GM12878 (cell line): ENCODE measurements around the gene CD9. TPM values are rescaled to one million over a fixed set of nuclear protein-coding genes. Genes with fewer than 3 reads are reported as not detected.
A peak's percentile ranks its signal among the peaks of the same experiment; 100 is the strongest.

Experiments
- ATAC-seq: fragments of 200-7000 bp; cut with Tn5 transposase; 3 replicates; pipeline ENCODE4 v1.9.1; 2020; ENCODE audit warnings: mild to moderate bottlenecking, moderate library complexity
- BruUV-seq: library from RNA; stranded (reverse); fragments of 400-500 nt; replicated peaks from 2 replicates; lab custom pipeline; 2021; lab: Mats Ljungman, UMichigan
- CTCF ChIA-PET: fragments of 300-600 bp; sonication (Branson Sonifier 250); formaldehyde crosslinking; extraction: SDS; loops from one replicate; lab custom pipeline; 2021; ENCODE audit warnings: inconsistent platforms; lab: Yijun Ruan, JAX
- POLR2A ChIA-PET: fragments of 350-600 bp; formaldehyde crosslinking; extraction: SDS; loops from one replicate; lab custom pipeline; 2021; ENCODE audit warnings: inconsistent platforms; lab: Charles Lee
- RAD21 ChIA-PET: fragments of 300-600 bp; sonication (Branson Sonifier 250); formaldehyde crosslinking; loops from one replicate; lab custom pipeline; 2023; ENCODE audit warnings: antibody characterized with exemption; ENCODE audit not compliant: unreplicated experiment; lab: Charles Lee
- SMC1A ChIA-PET: fragments of 300-600 bp; sonication (Branson Sonifier 250); formaldehyde crosslinking; loops from one replicate; lab custom pipeline; 2023; ENCODE audit not compliant: unreplicated experiment, uncharacterized antibody; lab: Charles Lee
- DNase-seq: peaks from one replicate; pipeline ENCODE4 v3.0.0-alpha.2; 2011; ENCODE audit warnings: low read depth, low spot score
- FAIRE-seq: peaks from 3 replicates; lab custom pipeline; 2011; peaks lifted over from hg19 to GRCh38; lab: Jason Lieb, UNC
- H2AFZ ChIP-seq: 2 replicates; pipeline ENCODE4 v1.6.0; 2011; ENCODE audit warnings: low read depth, low read length, control low read depth; ENCODE audit not compliant: control insufficient read depth
- H3K27ac ChIP-seq: 2 replicates; pipeline ENCODE4 v1.5.1; 2011; ENCODE audit warnings: control low read depth; ENCODE audit not compliant: control insufficient read depth, insufficient read depth
- H3K27me3 ChIP-seq, 2 experiments: replicated peaks in 1 of 2; 2 replicates each; pipeline versions ENCODE4 v1.6.0 to v1.6.1; 2011; ENCODE audit warnings: low read length in 1 of 2; ENCODE audit not compliant: control insufficient read depth in 2 of 2, insufficient read depth in 2 of 2
- H3K36me3 ChIP-seq, 2 experiments: 2 replicates each; pipeline ENCODE4 v1.5.1; 2011; ENCODE audit warnings: low read length in 1 of 2; ENCODE audit not compliant: control insufficient read depth in 2 of 2, insufficient read depth in 2 of 2
- H3K4me1 ChIP-seq: 2 replicates; pipeline ENCODE4 v1.6.1; 2011; ENCODE audit warnings: mild to moderate bottlenecking, low read length, moderate library complexity, mixed read lengths; ENCODE audit not compliant: control insufficient read depth, insufficient read depth
- H3K4me2 ChIP-seq: 2 replicates; pipeline ENCODE4 v1.6.0; 2011; ENCODE audit warnings: control low read depth; ENCODE audit not compliant: control insufficient read depth, insufficient read depth
- H3K4me3 ChIP-seq: fragments of 200-600 bp; sonication (generic); 2 replicates; pipeline ENCODE4 v1.5.1; 2016
- H3K79me2 ChIP-seq: 2 replicates; pipeline ENCODE4 v1.6.0; 2011; ENCODE audit warnings: low read length; ENCODE audit not compliant: control insufficient read depth, insufficient read depth
- H3K9ac ChIP-seq: 2 replicates; pipeline ENCODE4 v1.8.0; 2011; ENCODE audit warnings: low read length, control low read depth, mixed read lengths; ENCODE audit not compliant: control insufficient read depth, insufficient read depth
- H3K9me3 ChIP-seq: replicated peaks from 3 replicates; pipeline ENCODE4 v1.5.1; 2011; ENCODE audit warnings: mild to moderate bottlenecking, low read length; ENCODE audit not compliant: control insufficient read depth, insufficient read depth
- H4K20me1 ChIP-seq: 2 replicates; pipeline ENCODE4 v1.6.0; 2011; ENCODE audit not compliant: control insufficient read depth, insufficient read depth
- BHLHE40 ChIP-seq, 2 experiments: fragments of 450-650 bp in 1 of 2; IDR thresholded peaks; 2 replicates each; pipeline ENCODE4 v1.6.1; 2011 to 2017; ENCODE audit warnings: low read depth in 2 of 2, borderline replicate concordance in 1 of 2, improper control_type of control experiment in 1 of 2, low read length in 1 of 2, mild to moderate bottlenecking in 1 of 2
- CTCF ChIP-seq, 3 experiments: IDR thresholded peaks in 2 of 3; conservative IDR thresholded peaks in 1 of 3; 2 replicates each; pipeline ENCODE4 v1.5.1; 2011; ENCODE audit warnings: low read depth in 3 of 3, low read length in 3 of 3, mild to moderate bottlenecking in 3 of 3, control low read depth in 2 of 3, moderate library complexity in 2 of 3, inconsistent platforms in 1 of 3, mixed read lengths in 1 of 3; ENCODE audit not compliant: control insufficient read depth in 2 of 3, insufficient read depth in 1 of 3; ENCODE audit errors: extremely low read depth in 1 of 3
- FOXM1 ChIP-seq: IDR thresholded peaks from 2 replicates; pipeline ENCODE4 v1.6.1; 2012; ENCODE audit warnings: low read depth, mild to moderate bottlenecking, inconsistent platforms, low read length, moderate library complexity
- IRF4 ChIP-seq: IDR thresholded peaks from 2 replicates; pipeline ENCODE4 v1.6.1; 2011; ENCODE audit warnings: low read depth, low read length
- KLF5 ChIP-seq: fragments of 450-650 bp; IDR thresholded peaks from 2 replicates; pipeline ENCODE4 v1.6.1; 2014; ENCODE audit warnings: mild to moderate bottlenecking; ENCODE audit not compliant: partially characterized antibody
- MEF2B ChIP-seq: fragments of 450-650 bp; IDR thresholded peaks from 2 replicates; pipeline ENCODE4 v1.6.1; 2018; ENCODE audit warnings: mild to moderate bottlenecking, moderate library complexity; ENCODE audit not compliant: partially characterized antibody, poor library complexity, severe bottlenecking
- MYB ChIP-seq: fragments of 150-350 bp; IDR thresholded peaks from 2 replicates; pipeline ENCODE4 v1.6.1; 2014; ENCODE audit warnings: mild to moderate bottlenecking, low read depth, low read length, borderline replicate concordance
- NBN ChIP-seq: fragments of 450-650 bp; IDR thresholded peaks from 2 replicates; pipeline ENCODE4 v1.6.1; 2016
- NR2F1 ChIP-seq: fragments of 450-650 bp; conservative IDR thresholded peaks from 2 replicates; pipeline ENCODE4 v1.6.1; 2017; ENCODE audit warnings: mild to moderate bottlenecking
- RAD21 ChIP-seq: IDR thresholded peaks from 2 replicates; pipeline ENCODE4 v1.6.1; 2011; ENCODE audit warnings: mild to moderate bottlenecking, low read depth, low read length, moderate library complexity; ENCODE audit not compliant: insufficient read depth
- RB1 ChIP-seq: fragments of 450-650 bp; formaldehyde crosslinking; IDR thresholded peaks from 2 replicates; pipeline ENCODE4 v1.6.1; 2017; ENCODE audit warnings: mild to moderate bottlenecking, borderline replicate concordance
- SMC3 ChIP-seq: IDR thresholded peaks from 2 replicates; pipeline ENCODE4 v1.6.1; 2011; ENCODE audit warnings: low read length, improper control_type of control experiment, borderline replicate concordance
- YY1 ChIP-seq: IDR thresholded peaks from 2 replicates; pipeline ENCODE4 v1.6.1; 2011; ENCODE audit warnings: low read depth, mild to moderate bottlenecking, low read length
- WGBS: methylation state at CpG from one replicate; pipeline ENCODE4 v1.1.6; 2016; ENCODE audit warnings: low lambda C conversion rate; ENCODE audit not compliant: insufficient replicate concordance, insufficient coverage; ENCODE audit errors: missing lambda C conversion rate; 5-methylcytosine and 5-hydroxymethylcytosine counted together
- in situ Hi-C: fragments of 300-500 bp; cut with MboI; formaldehyde crosslinking; loops from 9 replicates; pipeline ENCODE4 v1.14.3; 2018; ENCODE audit warnings: mixed read lengths
- intact Hi-C: fragments of 100-400 bp; cut with micrococcal nuclease; formaldehyde crosslinking; loops from one replicate; pipeline ENCODE4 v1.14.2; 2022; ENCODE audit not compliant: unreplicated experiment
- polyA plus RNA-seq, 11 experiments: library from polyadenylated mRNA; depleted of rRNA in 4 of 11; unstranded in 6 of 11; stranded (reverse) in 5 of 11; fragments of >200 nt; fragmentation: Nextera tagmentation in 4 of 11; fragmentation: Illumina TruSeq in 1 of 11; extraction: Ambion mirVana in 4 of 11; extraction: Trizol in 1 of 11; gene quantifications; 1 replicate in 1 of 11; 2 replicates in 10 of 11; pipeline versions ENCODE4 v1.2.1 to v1.2.3, GENCODE V29; 2011 to 2016; ENCODE audit warnings: inconsistent platforms in 2 of 11, missing spikeins in 2 of 11, low read depth in 1 of 11
- total RNA-seq, 4 experiments: library from RNA; depleted of rRNA in 3 of 4; stranded (reverse); fragments of >200 nt in 3 of 4; fragmentation: Illumina TruSeq in 1 of 4; extraction: Trizol in 1 of 4; gene quantifications; 2 replicates each; pipeline versions ENCODE4 v1.2.1 to v1.2.3, GENCODE V29; 2013 to 2021

The CD9 gene
- total and polyA plus RNA-seq, 10 of the 15 experiments (the other 5 are each of a cell fraction or from before 2014, with no cell fraction given) = 4.8 to 29.9 (median 9.7) TPM

- ChIA-PET CTCF (interaction anchor here (0.6 to 8.0 kb wide), 34 partner anchors 7 to 328 kb away, joined by 3 to 147 read pairs (median 4); partner anchors contain the start of gene CD9), SMC1A (interaction anchor here (0.6 to 10.3 kb wide), 25 partner anchors 11 to 296 kb away, joined by 3 to 107 read pairs (median 4); partner anchors contain the start of gene CD9), POLR2A (interaction anchor here (0.6 to 1.2 kb wide), 2 partner anchors 86 to 378 kb away, joined by 3 read pairs; no protein-coding TSS in a partner anchor), RAD21 (interaction anchor here (1.0 to 4.4 kb wide), 13 partner anchors 10 to 296 kb away, joined by 3 to 38 read pairs (median 5); no protein-coding TSS in a partner anchor)
- H3K36me3 ChIP-seq = no peaks in the 10 kb centered on the region
- H3K4me1 ChIP-seq = no peaks in the 10 kb centered on the region
- DNase-seq (no peak), FAIRE-seq (peak; percentile 76), ATAC-seq (peak; percentile 96)
- no peak overlapping the region for H3K4me2 ChIP-seq
- H3K9me3 ChIP-seq = no peaks in the 10 kb centered on the region
- H3K27ac ChIP-seq = no peak overlapping the region
- no peaks in the 10 kb centered on the region for H3K79me2 ChIP-seq
- peak overlapping the region; percentile 50; the same call in 1 of the 2 replicates for H2AFZ ChIP-seq
- intact Hi-C loops = loop anchor here (1.0 to 2.0 kb wide), 3 partner anchors 90 to 296 kb away; no protein-coding TSS in a partner anchor
- WGBS = 0% methylated on average over 8 of the region's 8 CpGs
- TF ChIP-seq SMC3 (peak; percentile 97), FOXM1 (no peak), BHLHE40 (IDR thresholded peaks at IDR 0.05; ENCODE audit: borderline replicate concordance in 1 of 2, low read depth in 2 of 2, low read length in 1 of 2) (0 out of 4 replicates have a peak, but pooled peaks of 1 of the 2 experiments have one; percentile 8), MEF2B (peak; percentile 42), RAD21 (peak; percentile 95), KLF5 (no peak), NR2F1 (no peak), RB1 (peak; percentile 24; the same call in 1 of the 2 replicates), NBN (0 out of 2 replicates have a peak, but pooled peaks have one; percentile 31), YY1 (peak; percentile 65; the same call in 1 of the 2 replicates), CTCF (IDR thresholded peaks at IDR 0.05 in 2 of 3, conservative IDR thresholded peaks at IDR 0.05 in 1 of 3; ENCODE audit: control insufficient read depth in 2 of 3, extremely low read depth in 1 of 3, insufficient read depth in 1 of 3, low read depth in 3 of 3, low read length in 3 of 3) (peak; percentile 91 to 96 (median 91); a peak in 5 of 6 replicates), MYB (no peak), IRF4 (peak; percentile 50; the same call in 1 of the 2 replicates)
- no TSS peak for BruUV-seq
- H4K20me1 ChIP-seq = no peaks in the 10 kb centered on the region
- no peaks in the 10 kb centered on the region; a peak in 1 of 4 replicates for H3K27me3 ChIP-seq
- H3K4me3 ChIP-seq = no peak overlapping the region
- in situ Hi-C loops = loop anchor here (5.0 kb wide), 2 partner anchors 223 to 298 kb away; no protein-coding TSS in a partner anchor
- no peak overlapping the region for H3K9ac ChIP-seq
Measured at GRCh38 chr12:6285063-6285477, 84.9 kb downstream of the CD9 start.
